K562 (cell line): ENCODE data around the gene SLC35B4. TPM values are rescaled to one million over a fixed set of nuclear protein-coding genes. Genes with fewer than 3 reads are reported as not detected.
A peak's percentile ranks its signal among the peaks of the same experiment; 100 is the strongest.

Source experiments
- AFF4 ChIP-seq: sonication (generic); formaldehyde crosslinking; IDR thresholded peaks from 2 replicates; pipeline ENCODE4 v1.8.0; 2023; ENCODE audit warnings: mild to moderate bottlenecking, missing genetic modification reagents
- CREB3 ChIP-seq: fragments of 450-650 bp; conservative IDR thresholded peaks from 2 replicates; pipeline ENCODE4 v1.6.1; 2016; ENCODE audit warnings: missing genetic modification characterization, low read depth, mild to moderate bottlenecking, missing compliant biosample characterization, moderate library complexity
- E4F1 ChIP-seq: fragments of 250-450 bp; sonication (Bioruptor Pico); IDR thresholded peaks from 2 replicates; pipeline ENCODE4 v1.5.0; 2021; ENCODE audit warnings: mild to moderate bottlenecking, borderline replicate concordance
- GTF2A2 ChIP-seq: IDR thresholded peaks from 2 replicates; pipeline ENCODE4 v1.6.1; 2016; ENCODE audit warnings: mild to moderate bottlenecking, missing genetic modification characterization, missing compliant biosample characterization
- HMGN3 ChIP-seq: IDR thresholded peaks from 2 replicates; pipeline ENCODE4 v1.6.1; 2011; ENCODE audit warnings: borderline replicate concordance, low read depth, mild to moderate bottlenecking, mixed read lengths, low read length; ENCODE audit not compliant: insufficient read length; ENCODE audit errors: extremely low read depth
- MTA1 ChIP-seq: fragments of 450-650 bp; IDR thresholded peaks from 2 replicates; pipeline ENCODE4 v1.6.1; 2017; ENCODE audit warnings: borderline replicate concordance
- MTA3 ChIP-seq: fragments of 450-650 bp; formaldehyde crosslinking; IDR thresholded peaks from 2 replicates; pipeline ENCODE4 v1.6.1; 2017; ENCODE audit warnings: mild to moderate bottlenecking, borderline replicate concordance
- MXD1 ChIP-seq: fragments of 250-450 bp; sonication (Bioruptor Pico); IDR thresholded peaks from 2 replicates; pipeline ENCODE4 v1.8.0; 2021; ENCODE audit warnings: borderline replicate concordance, mild to moderate bottlenecking, moderate library complexity; ENCODE audit not compliant: poor library complexity, severe bottlenecking
- PATZ1 ChIP-seq: fragments of 250-450 bp; sonication (Bioruptor Pico); IDR thresholded peaks from 2 replicates; pipeline ENCODE4 v1.5.0; 2020; ENCODE audit warnings: mild to moderate bottlenecking, borderline replicate concordance
- SMARCA5 ChIP-seq: fragments of 450-650 bp; IDR thresholded peaks from 2 replicates; pipeline ENCODE4 v1.6.1; 2016
- TCF3 ChIP-seq: sonication (generic); formaldehyde crosslinking; IDR thresholded peaks from 2 replicates; pipeline ENCODE4 v1.4.0; 2020; ENCODE audit warnings: mild to moderate bottlenecking, missing genetic modification reagents
- ZNF512 ChIP-seq: IDR thresholded peaks from 2 replicates; pipeline ENCODE4 v1.6.1; 2016; ENCODE audit warnings: missing genetic modification characterization, missing compliant biosample characterization
- ZNF717 ChIP-seq: fragments of 250-450 bp; sonication (Bioruptor Pico); IDR thresholded peaks from 2 replicates; pipeline ENCODE4 v1.5.0; 2021
- polyA plus RNA-seq, 8 experiments: library from polyadenylated mRNA; depleted of rRNA in 4 of 8; stranded (reverse) in 5 of 8; unstranded in 3 of 8; fragments of >200 nt; fragmentation: Nextera tagmentation in 2 of 8; fragmentation: Illumina TruSeq in 1 of 8; extraction: Ambion mirVana in 2 of 8; extraction: Trizol in 1 of 8; gene quantifications; 2 replicates each; pipeline versions ENCODE4 v1.2.1 to v1.2.3, GENCODE V29; 2011 to 2014; ENCODE audit warnings: inconsistent platforms in 1 of 8, missing spikeins in 1 of 8
- total RNA-seq, 7 experiments: library from RNA; depleted of rRNA in 6 of 7; stranded (reverse); fragments of >200 nt in 6 of 7; fragmentation: Illumina TruSeq in 2 of 7; extraction: Trizol in 2 of 7; gene quantifications; 2 replicates each; pipeline versions ENCODE4 v1.2.1 to v1.2.3, GENCODE V29; 2011 to 2021; ENCODE audit warnings: low replicate concordance in 1 of 7

The SLC35B4 gene
- total and polyA plus RNA-seq, 9 of the 15 experiments (the other 6 are each of a cell fraction or from before 2014, with no cell fraction given) = 6.1 to 34.9 (median 17.6) TPM

GRCh38 chr7:134362587-134363483 lies 46.1 kb upstream of the SLC35B4 start (continued):
- TF ChIP-seq AFF4 (CRISPR knock-in tag) (no peak), HMGN3 (no peak), MTA3 (no peak; the same call in 1 of the 2 replicates), ZNF512 (tag) (no peak), TCF3 (no peak), E4F1 (CRISPR knock-in tag) (no peak), ZNF717 (CRISPR knock-in tag) (no peak), MXD1 (no peak), GTF2A2 (tag) (no peak; the same call in 1 of the 2 replicates), SMARCA5 (no peak), MTA1 (no peak), PATZ1 (CRISPR knock-in tag) (0 out of 2 replicates have a peak, but pooled peaks have one; percentile 8), CREB3 (tag) (no peak)
